CD4-positive, alpha-beta T cell (primary cell): ENCODE measurements around the gene SAFB2. TPM values are rescaled to one million over a fixed set of nuclear protein-coding genes. Genes with fewer than 3 reads are reported as not detected.

ENCODE experiments used
- ATAC-seq: fragments of 200-7000 bp; cut with Tn5 transposase; one replicate; pipeline ENCODE4 v1.10.0; 2022; ENCODE audit warnings: mild to moderate bottlenecking; ENCODE audit not compliant: poor library complexity
- CTCF ChIA-PET: fragments of 350-600 bp; sonication (Branson Sonifier 250); formaldehyde crosslinking; loops from one replicate; lab custom pipeline; 2021; ENCODE audit warnings: antibody characterized with exemption, inconsistent platforms; lab: Charles Lee
- POLR2A ChIA-PET: fragments of 350-600 bp; sonication (Branson Sonifier 250); formaldehyde crosslinking; loops from one replicate; lab custom pipeline; 2021; ENCODE audit warnings: antibody characterized with exemption, inconsistent platforms; lab: Charles Lee
- DNase-seq, 14 experiments: peaks; one replicate each; pipeline ENCODE4 v3.0.0-alpha.2; 2013 to 2020; ENCODE audit warnings: mixed read lengths in 2 of 14
- H3K27ac ChIP-seq, 2 donors: one replicate each; pipeline versions ENCODE4 v1.5.1 to v1.7.0; 2013; ENCODE audit warnings: low read length in 2 of 2, low read depth in 1 of 2, mild to moderate bottlenecking in 1 of 2
- H3K27me3 ChIP-seq, 2 experiments: 1 replicate in 1 of 2; 2 replicates in 1 of 2; pipeline versions ENCODE4 v1.6.1 to v1.7.0; 2013; ENCODE audit warnings: low read length in 2 of 2, control low read depth in 1 of 2, mild to moderate bottlenecking in 1 of 2, moderate library complexity in 1 of 2; ENCODE audit not compliant: insufficient read depth in 2 of 2, control insufficient read depth in 1 of 2
- H3K36me3 ChIP-seq: one replicate; pipeline ENCODE4 v1.6.1; 2013; ENCODE audit warnings: low read length, control low read depth; ENCODE audit not compliant: insufficient read depth
- H3K4me1 ChIP-seq: one replicate; pipeline ENCODE4 v1.6.1; 2013; ENCODE audit warnings: low read length, control low read depth; ENCODE audit not compliant: insufficient read depth
- H3K4me3 ChIP-seq: one replicate; pipeline ENCODE4 v1.5.1; 2013; ENCODE audit warnings: mild to moderate bottlenecking, low read length, moderate library complexity
- H3K9me3 ChIP-seq, 2 experiments: 1 replicate in 1 of 2; 2 replicates in 1 of 2; pipeline versions ENCODE4 v1.6.1 to v1.7.0; 2013; ENCODE audit warnings: low read length in 2 of 2, mild to moderate bottlenecking in 2 of 2, control low read depth in 1 of 2, moderate library complexity in 1 of 2; ENCODE audit not compliant: control insufficient read depth in 1 of 2, insufficient read depth in 1 of 2
- H3K27ac Mint-ChIP-seq: one replicate; pipeline ENCODE4 v1.8.0; 2020; ENCODE audit warnings: mixed read lengths
- H3K27me3 Mint-ChIP-seq: one replicate; pipeline ENCODE4 v1.8.0; 2021; ENCODE audit warnings: mixed read lengths
- H3K36me3 Mint-ChIP-seq: one replicate; pipeline ENCODE4 v1.8.0; 2021; ENCODE audit warnings: low read depth, mixed read lengths
- H3K4me1 Mint-ChIP-seq: one replicate; pipeline ENCODE4 v1.8.0; 2021; ENCODE audit warnings: low read depth, mixed read lengths
- H3K4me3 Mint-ChIP-seq: one replicate; pipeline ENCODE4 v1.8.0; 2020; ENCODE audit warnings: mild to moderate bottlenecking, mixed read lengths
- H3K9me3 Mint-ChIP-seq: one replicate; pipeline ENCODE4 v1.8.0; 2020; ENCODE audit warnings: mixed read lengths
- CTCF ChIP-seq: fragments of 200-600 bp; IDR thresholded peaks from one replicate; pipeline ENCODE4 v1.8.0; 2022; ENCODE audit warnings: antibody characterized with exemption, mild to moderate bottlenecking
- intact Hi-C, 2 experiments: fragments of 100-400 bp; cut with DNase I in 1 of 2; cut with micrococcal nuclease in 1 of 2; formaldehyde crosslinking; loops; one replicate each; pipeline versions ENCODE4 v1.15.1 to v1.9.0; 2023 to 2025; cut with DNase I, micrococcal nuclease
- total RNA-seq, 174 experiments: library from RNA in 2 of 174; stranded (reverse) in 2 of 174; gene quantifications; one replicate each; pipeline ENCODE4 v1.2.3 and lab custom pipeline; 2021 to 2026

SAFB2 gene
- total RNA-seq, 2 experiments from 2014 or later: 238 to 246 TPM

GRCh38 chr19:5559804-5560133 is 62.8 kb downstream of the SAFB2 start:
- no peak for TF ChIP-seq CTCF
- peaks cover 47% of the 10 kb centered on the region for H3K27me3 Mint-ChIP-seq
- no peaks in the 10 kb centered on the region for H3K36me3 Mint-ChIP-seq
- CTCF ChIA-PET: no interaction called here
- H3K4me3 Mint-ChIP-seq: no peak overlapping the region
- H3K27me3 ChIP-seq: peaks cover 5 to 8% of the 10 kb centered on the region in 2 experiments
- no peaks in the 10 kb centered on the region for H3K4me1 ChIP-seq
- H3K27ac ChIP-seq: no peak overlapping the region
- POLR2A ChIA-PET: no interaction called here
- no peaks in the 10 kb centered on the region for H3K36me3 ChIP-seq
- H3K9me3 ChIP-seq: peaks cover 9 to 47% of the 10 kb centered on the region in 2 experiments
- no peaks in the 10 kb centered on the region for H3K4me1 Mint-ChIP-seq
- intact Hi-C loops: no loop called here
- no peak for DNase-seq
- ATAC-seq: no peak
- H3K27ac Mint-ChIP-seq: no peak overlapping the region
- no peaks in the 10 kb centered on the region for H3K9me3 Mint-ChIP-seq
- H3K4me3 ChIP-seq: no peak overlapping the region

DNA sequence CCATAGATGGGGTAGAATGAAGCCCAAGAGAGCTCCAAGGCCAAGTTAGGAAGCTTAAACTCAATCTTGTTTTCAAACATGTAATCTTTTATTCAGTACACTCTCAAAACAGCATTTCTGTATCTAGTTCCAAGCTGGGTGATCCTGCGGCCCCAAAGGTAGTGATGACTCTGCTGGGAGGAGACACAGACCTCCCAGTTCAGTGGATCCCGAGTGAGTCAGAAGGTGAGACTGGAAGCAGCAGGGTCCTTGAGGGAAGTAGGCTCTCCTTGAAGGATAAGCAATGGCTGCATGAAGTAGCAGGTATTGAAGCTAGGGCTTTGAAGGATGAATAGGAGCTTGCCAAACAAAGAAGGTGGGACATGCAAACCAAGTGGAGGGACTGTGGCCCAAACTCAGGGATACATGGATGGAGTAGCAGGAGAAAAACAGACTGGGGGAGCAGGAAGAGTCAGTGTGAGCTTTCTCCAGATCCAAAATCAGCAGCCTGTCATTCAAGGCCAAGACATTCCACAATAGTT is 64.4 kb downstream of the SAFB2 start:
- DNase-seq (no peak), ATAC-seq (no peak)
- Mint-ChIP-seq H3K4me3 (no peak overlapping the region), H3K36me3 (no peaks in the 10 kb centered on the region), H3K4me1 (no peaks in the 10 kb centered on the region), H3K27ac (no peak overlapping the region), H3K27me3 (peaks cover 39% of the 10 kb centered on the region), H3K9me3 (no peaks in the 10 kb centered on the region)
- CTCF ChIA-PET: no interaction called here
- H3K9me3 ChIP-seq: peaks cover 9 to 44% of the 10 kb centered on the region in 2 experiments
- H3K36me3 ChIP-seq: no peaks in the 10 kb centered on the region
- TF ChIP-seq CTCF: no peak
- no peaks in the 10 kb centered on the region for H3K4me1 ChIP-seq
- intact Hi-C loops: no loop called here
- no peak overlapping the region for H3K4me3 ChIP-seq
- POLR2A ChIA-PET: no interaction called here
- no peak overlapping the region for H3K27ac ChIP-seq
- H3K27me3 ChIP-seq: peaks cover 4 to 8% of the 10 kb centered on the region in 2 experiments

DNA sequence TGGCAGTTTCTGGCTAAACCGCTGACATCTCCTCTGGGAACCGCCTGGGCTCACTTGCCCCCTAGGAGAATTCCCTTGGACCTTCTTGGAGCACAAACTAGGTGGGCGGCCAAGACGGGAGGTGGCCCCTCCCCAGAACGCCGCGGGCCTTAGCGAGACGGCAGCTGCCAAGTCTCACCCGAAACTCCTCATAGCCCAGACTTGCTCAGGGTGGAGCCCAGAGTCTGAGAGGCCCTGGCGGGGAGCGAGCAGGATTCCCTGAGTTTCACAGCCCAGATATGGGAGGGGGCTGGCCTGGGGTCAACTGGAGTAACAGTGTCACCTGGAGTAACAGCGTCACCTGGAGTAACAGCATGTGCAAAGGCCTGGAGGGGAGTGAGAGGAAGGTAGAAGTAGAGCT is 64.9 kb downstream of the SAFB2 start:
- Histone ChIP-seq H3K4me3 (no peak overlapping the region), H3K4me1 (no peaks in the 10 kb centered on the region), H3K27me3 (peaks cover 4 to 6% of the 10 kb centered on the region in 2 experiments), H3K27ac (no peak overlapping the region), H3K9me3 (peaks cover 9 to 39% of the 10 kb centered on the region in 2 experiments), H3K36me3 (no peaks in the 10 kb centered on the region)
- Mint-ChIP-seq H3K4me1 (no peaks in the 10 kb centered on the region), H3K36me3 (no peaks in the 10 kb centered on the region), H3K4me3 (no peak overlapping the region), H3K27ac (no peak overlapping the region), H3K9me3 (no peaks in the 10 kb centered on the region), H3K27me3 (peaks cover 35% of the 10 kb centered on the region)
- no peak for DNase-seq
- CTCF ChIA-PET: no interaction called here
- no peak for TF ChIP-seq CTCF
- intact Hi-C loops: no loop called here
- POLR2A ChIA-PET: no interaction called here
- no peak for ATAC-seq
